ENCODE results near the gene DOLPP1.
A peak's percentile ranks its signal among the peaks of the same experiment; 100 is the strongest.

The DOLPP1 gene

GRCh38 chr9:129139233-129139992 is 58.5 kb downstream of the DOLPP1 start:
- peak; percentile 83 for DNase-seq (ENCODE audit: low spot score)

GRCh38 chr9:129139993-129140396 is 59.1 kb downstream of the DOLPP1 start:
- DNase-seq (ENCODE audit: low spot score) = peak; percentile 90

Measured in CD4-positive, alpha-beta T cell treated with Interleukin-6 at 100 ng/mL for 8 hours (primary cell).